Gastrocnemius medialis (tissue), 4 donors: ENCODE data around the gene WWOX. TPM values are rescaled to one million over a fixed set of nuclear protein-coding genes. Genes with fewer than 3 reads are reported as not detected.

Source experiments
- ATAC-seq, 2 donors: fragments of 150-250 bp; one replicate each; pipeline ENCODE4 v1.9.1; 2016
- DNase-seq, 2 donors: peaks; one replicate each; pipeline ENCODE4 v3.0.0-alpha.2; 2019
- H3K27ac ChIP-seq, 4 donors: fragments of 200-600 bp; sonication (generic); 1 replicate in 1 of 4; 2 replicates in 3 of 4; pipeline ENCODE4 v1.5.1; 2016 to 2018; ENCODE audit warnings: mild to moderate bottlenecking in 2 of 4, moderate library complexity in 1 of 4
- H3K27me3 ChIP-seq, 3 donors: fragments of 200-600 bp; sonication (generic) in 2 of 3; 1 replicate in 1 of 3; 2 replicates in 2 of 3; pipeline versions ENCODE4 v1.5.1 to v1.6.0; 2016 to 2019; ENCODE audit warnings: mild to moderate bottlenecking in 1 of 3, moderate library complexity in 1 of 3
- H3K36me3 ChIP-seq, 2 donors: fragments of 200-600 bp; sonication (generic) in 1 of 2; one replicate each; pipeline ENCODE4 v1.5.1; 2017 to 2018
- H3K4me1 ChIP-seq, 2 donors: fragments of 200-600 bp; sonication (generic) in 1 of 2; one replicate each; pipeline ENCODE4 v1.5.1; 2016 to 2017; ENCODE audit warnings: mild to moderate bottlenecking in 2 of 2
- H3K4me3 ChIP-seq, 4 donors: fragments of 200-600 bp; sonication (generic) in 3 of 4; 1 replicate in 1 of 4; 2 replicates in 3 of 4; pipeline ENCODE4 v1.5.1; 2016 to 2019; ENCODE audit warnings: mild to moderate bottlenecking in 2 of 4
- H3K9me3 ChIP-seq, 3 donors: fragments of 200-600 bp; sonication (generic) in 2 of 3; 1 replicate in 1 of 3; 2 replicates in 2 of 3; pipeline ENCODE4 v1.5.1; 2016 to 2019
- CTCF ChIP-seq, 5 experiments: fragments of 450-650 bp in 3 of 5; fragments of 200-600 bp in 2 of 5; sonication (generic) in 2 of 5; IDR thresholded peaks in 4 of 5; conservative IDR thresholded peaks in 1 of 5; 1 replicate in 4 of 5; 2 replicates in 1 of 5; pipeline ENCODE4 v1.5.1; 2016 to 2019; ENCODE audit warnings: antibody characterized with exemption in 5 of 5, mild to moderate bottlenecking in 3 of 5, moderate library complexity in 3 of 5
- POLR2A ChIP-seq, 2 donors: fragments of 450-650 bp; IDR thresholded peaks; one replicate each; pipeline ENCODE4 v1.6.1; 2017; ENCODE audit warnings: antibody characterized with exemption in 2 of 2, mild to moderate bottlenecking in 2 of 2, moderate library complexity in 2 of 2
- in situ Hi-C, 4 donors: fragments of 200-750 bp; cut with MboI; loops; one replicate each; pipeline versions ENCODE4 v1.15.0 to v1.8.0; 2017; ENCODE audit warnings: low sequenced_read_pairs in 4 of 4
- intact Hi-C: fragments of 100-400 bp; cut with DNase I; formaldehyde crosslinking; loops from one replicate; pipeline ENCODE4 v1.15.1; 2023; ENCODE audit warnings: low total_unique reads
- total RNA-seq, 4 donors: library from RNA; depleted of rRNA; stranded (reverse); fragments of >200 nt; gene quantifications; one replicate each; pipeline versions ENCODE4 v1.1.0 to v1.2.3, GENCODE V29; 2016

The WWOX gene
- total RNA-seq, 4 donors from 2014 or later = 3.3 to 13.0 (median 6.0) TPM

GRCh38 chr16:78530283-78530682 is 430.8 kb downstream of the WWOX start:
- TF ChIP-seq POLR2A (IDR thresholded peaks at IDR 0.05) = no peak
- TF ChIP-seq CTCF (IDR thresholded peaks at IDR 0.05 in 4 of 5, conservative IDR thresholded peaks at IDR 0.05 in 1 of 5) = no peak
- intact Hi-C loops (no loop called here), in situ Hi-C loops (no loop called here)
- H3K4me1 ChIP-seq = no peaks in the 10 kb centered on the region
- no peak overlapping the region for H3K4me3 ChIP-seq
- H3K27me3 ChIP-seq = no peaks in the 10 kb centered on the region
- H3K36me3 ChIP-seq = no peaks in the 10 kb centered on the region
- no peak for ATAC-seq
- no peaks in the 10 kb centered on the region for H3K9me3 ChIP-seq
- H3K27ac ChIP-seq = no peak overlapping the region
- no peak for DNase-seq

GRCh38 chr16:78535098-78535497 is 435.6 kb downstream of the WWOX start:
- Histone ChIP-seq H3K27ac (no peak overlapping the region), H3K4me1 (no peaks in the 10 kb centered on the region), H3K4me3 (no peak overlapping the region), H3K9me3 (no peaks in the 10 kb centered on the region), H3K27me3 (no peaks in the 10 kb centered on the region), H3K36me3 (no peaks in the 10 kb centered on the region)
- in situ Hi-C loops (no loop called here), intact Hi-C loops (no loop called here)
- no peak for ATAC-seq
- no peak for DNase-seq
- TF ChIP-seq CTCF (IDR thresholded peaks at IDR 0.05 in 4 of 5, conservative IDR thresholded peaks at IDR 0.05 in 1 of 5) (no peak), POLR2A (IDR thresholded peaks at IDR 0.05) (no peak)

- ATAC-seq = no peak
- H3K27ac ChIP-seq = no peak overlapping the region
- in situ Hi-C loops (no loop called here), intact Hi-C loops (no loop called here)
- no peak overlapping the region for H3K4me3 ChIP-seq
- H3K4me1 ChIP-seq = no peaks in the 10 kb centered on the region
- H3K9me3 ChIP-seq = no peaks in the 10 kb centered on the region
- TF ChIP-seq CTCF (IDR thresholded peaks at IDR 0.05 in 4 of 5, conservative IDR thresholded peaks at IDR 0.05 in 1 of 5) = no peak
- no peak for TF ChIP-seq POLR2A (IDR thresholded peaks at IDR 0.05)
- no peak for DNase-seq
- H3K36me3 ChIP-seq = no peaks in the 10 kb centered on the region
- H3K27me3 ChIP-seq = no peaks in the 10 kb centered on the region
These were observed 438.1 kb downstream of the WWOX start for GRCh38 chr16:78537511-78537910.

- no peak for ATAC-seq
- intact Hi-C loops = no loop called here
These were observed 438.8 kb downstream of the WWOX start for GRCh38 chr16:78538292-78538691.

More at GRCh38 chr16:78538292-78538691, 438.8 kb downstream of the WWOX start:
- in situ Hi-C loops = no loop called here
- Histone ChIP-seq H3K27ac (no peak overlapping the region), H3K36me3 (no peaks in the 10 kb centered on the region), H3K4me3 (no peak overlapping the region), H3K4me1 (no peaks in the 10 kb centered on the region), H3K27me3 (no peaks in the 10 kb centered on the region), H3K9me3 (no peaks in the 10 kb centered on the region)
- DNase-seq = no peak
- no peak for TF ChIP-seq CTCF (IDR thresholded peaks at IDR 0.05 in 4 of 5, conservative IDR thresholded peaks at IDR 0.05 in 1 of 5)
- TF ChIP-seq POLR2A (IDR thresholded peaks at IDR 0.05) = no peak
